Measurements from ENCODE around the gene AHNAK2. TPM values are rescaled to one million over a fixed set of nuclear protein-coding genes. Genes with fewer than 3 reads are reported as not detected.

The AHNAK2 gene
- total RNA-seq, 1 experiment from 2014 or later, result 30.8 TPM

GRCh38 chr14:105005929-105006830 is 28.0 kb upstream of the AHNAK2 start:
- H3K9me3 ChIP-seq (ENCODE audit: insufficient read depth, low read depth), result no peaks in the 10 kb centered on the region
- POLR2A ChIA-PET (ENCODE audit: unreplicated experiment), result no interaction called here
- TF ChIP-seq EZH2 (IDR thresholded peaks at IDR 0.05; ENCODE audit: low read depth) (no peak), CTCF (conservative IDR thresholded peaks at IDR 0.05) (no peak)
- peaks cover 40% of the 10 kb centered on the region for H3K79me2 ChIP-seq (ENCODE audit: low read depth)
- peaks cover 29% of the 10 kb centered on the region for H3F3A ChIP-seq (ENCODE audit: insufficient read depth, low read depth)
- peaks cover 20% of the 10 kb centered on the region for H3K4me1 ChIP-seq (replicated peaks; ENCODE audit: insufficient read depth)
- BruUV-seq (replicated peaks), result no TSS peak
- peaks cover 18% of the 10 kb centered on the region for H4K20me1 ChIP-seq (ENCODE audit: insufficient read depth)
- no peak for DNase-seq
- H2AFZ ChIP-seq, result no peak overlapping the region
- H3K9me2 ChIP-seq (ENCODE audit: insufficient read depth), result no peaks in the 10 kb centered on the region
- no peaks in the 10 kb centered on the region; the same call in 1 of the 2 replicates for H3K36me3 ChIP-seq (ENCODE audit: low read depth)
- no peaks in the 10 kb centered on the region for H3K27me3 ChIP-seq (ENCODE audit: insufficient read depth, low read depth)
- CTCF ChIA-PET, result no interaction called here
- no peak overlapping the region for H3K4me2 ChIP-seq
- intact Hi-C loops (cut with micrococcal nuclease; ENCODE audit: unreplicated experiment), result no loop called here
- no peak overlapping the region for H3K27ac ChIP-seq
- no peak overlapping the region for H3K4me3 ChIP-seq

- H3K36me3 ChIP-seq (ENCODE audit: low read depth), result no peaks in the 10 kb centered on the region; the same call in 1 of the 2 replicates
- H3K79me2 ChIP-seq (ENCODE audit: low read depth), result peaks cover 32% of the 10 kb centered on the region
- TF ChIP-seq EZH2 (IDR thresholded peaks at IDR 0.05; ENCODE audit: low read depth) (no peak), CTCF (conservative IDR thresholded peaks at IDR 0.05) (no peak)
- no peak overlapping the region for H3K4me2 ChIP-seq
- H3K27me3 ChIP-seq (ENCODE audit: insufficient read depth, low read depth), result no peaks in the 10 kb centered on the region
- ChIA-PET POLR2A (ENCODE audit: unreplicated experiment) (no interaction called here), CTCF (no interaction called here)
- H3K4me1 ChIP-seq (replicated peaks; ENCODE audit: insufficient read depth), result peaks cover 20% of the 10 kb centered on the region
- peak overlapping the region; percentile 60; the same call in 1 of the 2 replicates for H3K27ac ChIP-seq
- intact Hi-C loops (cut with micrococcal nuclease; ENCODE audit: unreplicated experiment), result no loop called here
- H3K4me3 ChIP-seq, result no peak overlapping the region
- DNase-seq, result no peak
- no peak overlapping the region for H2AFZ ChIP-seq
- H3F3A ChIP-seq (ENCODE audit: insufficient read depth, low read depth), result peaks cover 29% of the 10 kb centered on the region
- no peaks in the 10 kb centered on the region for H3K9me3 ChIP-seq (ENCODE audit: insufficient read depth, low read depth)
- peaks cover 18% of the 10 kb centered on the region for H4K20me1 ChIP-seq (ENCODE audit: insufficient read depth)
- no peaks in the 10 kb centered on the region for H3K9me2 ChIP-seq (ENCODE audit: insufficient read depth)
- no TSS peak for BruUV-seq (replicated peaks)
These were observed 27.3 kb upstream of the AHNAK2 start for GRCh38 chr14:105005329-105005928.

- peaks cover 4% of the 10 kb centered on the region; the same call in 1 of the 2 replicates for H3K79me2 ChIP-seq (ENCODE audit: low read depth)
- TF ChIP-seq EZH2 (IDR thresholded peaks at IDR 0.05; ENCODE audit: low read depth), result no peak
- TF ChIP-seq CTCF (conservative IDR thresholded peaks at IDR 0.05), result no peak
- H3K36me3 ChIP-seq (ENCODE audit: low read depth), result 0 out of 2 replicates have a peak, but pooled peaks cover 7% of the 10 kb centered on the region
- no peak overlapping the region for H3K4me2 ChIP-seq
- no peaks in the 10 kb centered on the region for H3K9me2 ChIP-seq (ENCODE audit: insufficient read depth)
- no peaks in the 10 kb centered on the region for H4K20me1 ChIP-seq (ENCODE audit: insufficient read depth)
- H3K4me3 ChIP-seq, result no peak overlapping the region
- POLR2A ChIA-PET (ENCODE audit: unreplicated experiment), result no interaction called here
- no peaks in the 10 kb centered on the region for H3K27me3 ChIP-seq (ENCODE audit: insufficient read depth, low read depth)
- peaks cover 9% of the 10 kb centered on the region for H3K4me1 ChIP-seq (replicated peaks; ENCODE audit: insufficient read depth)
- no peak overlapping the region for H2AFZ ChIP-seq
- BruUV-seq (replicated peaks), result no TSS peak
- no peak for DNase-seq
- H3K9me3 ChIP-seq (ENCODE audit: insufficient read depth, low read depth), result no peaks in the 10 kb centered on the region
- intact Hi-C loops (cut with micrococcal nuclease; ENCODE audit: unreplicated experiment), result no loop called here
- H3K27ac ChIP-seq, result no peak overlapping the region
- CTCF ChIA-PET, result no interaction called here
- peaks cover 21% of the 10 kb centered on the region for H3F3A ChIP-seq (ENCODE audit: insufficient read depth, low read depth)
These were observed 21.2 kb upstream of the AHNAK2 start for GRCh38 chr14:104999361-104999760.
